ENCODE data around the gene TCEAL4. TPM values are rescaled to one million over a fixed set of nuclear protein-coding genes. Genes with fewer than 3 reads are reported as not detected.

The TCEAL4 gene
- total and polyA plus RNA-seq, 2 of the 13 experiments (the other 11 are each of a cell fraction or from before 2014, with no cell fraction given), result 12.6 to 31.0 TPM

DNA sequence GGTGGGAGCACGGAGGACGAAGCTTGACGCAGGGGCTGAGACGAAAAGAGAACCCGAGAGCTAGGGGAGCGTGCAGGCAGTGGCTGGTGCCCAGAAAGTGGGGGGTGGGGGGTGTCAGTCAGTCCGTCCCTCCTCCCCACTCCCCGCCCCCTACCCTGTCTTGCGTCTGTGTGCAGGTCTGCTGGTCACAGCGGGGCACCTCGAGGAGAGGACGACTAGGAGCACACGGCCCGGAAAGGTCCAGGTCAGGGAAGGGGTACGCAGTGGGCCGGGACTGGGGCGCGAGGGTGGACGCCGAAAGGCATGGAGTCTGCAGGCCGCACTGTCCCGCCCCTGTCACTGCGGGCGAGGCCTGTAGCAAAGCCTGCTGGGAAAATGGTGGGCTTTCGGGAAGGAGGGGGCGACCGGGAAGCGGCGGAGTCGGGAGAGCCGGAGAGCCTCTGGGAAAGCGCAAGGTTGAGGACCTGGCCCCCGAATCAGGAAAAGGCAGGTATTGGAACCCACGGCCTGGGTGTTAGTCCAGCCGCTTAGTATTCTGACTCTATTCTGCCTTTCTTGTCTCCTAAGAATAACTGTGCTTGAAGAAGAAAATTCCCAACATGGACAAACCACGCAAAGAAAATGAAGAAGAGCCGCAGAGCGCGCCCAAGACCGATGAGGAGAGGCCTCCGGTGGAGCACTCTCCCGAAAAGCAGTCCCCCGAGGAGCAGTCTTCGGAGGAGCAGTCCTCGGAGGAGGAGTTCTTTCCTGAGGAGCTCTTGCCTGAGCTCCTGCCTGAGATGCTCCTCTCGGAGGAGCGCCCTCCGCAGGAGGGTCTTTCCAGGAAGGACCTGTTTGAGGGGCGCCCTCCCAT, 44.2 kb downstream of the TCEAL4 start (continued):
- TF ChIP-seq, protein P1, sequence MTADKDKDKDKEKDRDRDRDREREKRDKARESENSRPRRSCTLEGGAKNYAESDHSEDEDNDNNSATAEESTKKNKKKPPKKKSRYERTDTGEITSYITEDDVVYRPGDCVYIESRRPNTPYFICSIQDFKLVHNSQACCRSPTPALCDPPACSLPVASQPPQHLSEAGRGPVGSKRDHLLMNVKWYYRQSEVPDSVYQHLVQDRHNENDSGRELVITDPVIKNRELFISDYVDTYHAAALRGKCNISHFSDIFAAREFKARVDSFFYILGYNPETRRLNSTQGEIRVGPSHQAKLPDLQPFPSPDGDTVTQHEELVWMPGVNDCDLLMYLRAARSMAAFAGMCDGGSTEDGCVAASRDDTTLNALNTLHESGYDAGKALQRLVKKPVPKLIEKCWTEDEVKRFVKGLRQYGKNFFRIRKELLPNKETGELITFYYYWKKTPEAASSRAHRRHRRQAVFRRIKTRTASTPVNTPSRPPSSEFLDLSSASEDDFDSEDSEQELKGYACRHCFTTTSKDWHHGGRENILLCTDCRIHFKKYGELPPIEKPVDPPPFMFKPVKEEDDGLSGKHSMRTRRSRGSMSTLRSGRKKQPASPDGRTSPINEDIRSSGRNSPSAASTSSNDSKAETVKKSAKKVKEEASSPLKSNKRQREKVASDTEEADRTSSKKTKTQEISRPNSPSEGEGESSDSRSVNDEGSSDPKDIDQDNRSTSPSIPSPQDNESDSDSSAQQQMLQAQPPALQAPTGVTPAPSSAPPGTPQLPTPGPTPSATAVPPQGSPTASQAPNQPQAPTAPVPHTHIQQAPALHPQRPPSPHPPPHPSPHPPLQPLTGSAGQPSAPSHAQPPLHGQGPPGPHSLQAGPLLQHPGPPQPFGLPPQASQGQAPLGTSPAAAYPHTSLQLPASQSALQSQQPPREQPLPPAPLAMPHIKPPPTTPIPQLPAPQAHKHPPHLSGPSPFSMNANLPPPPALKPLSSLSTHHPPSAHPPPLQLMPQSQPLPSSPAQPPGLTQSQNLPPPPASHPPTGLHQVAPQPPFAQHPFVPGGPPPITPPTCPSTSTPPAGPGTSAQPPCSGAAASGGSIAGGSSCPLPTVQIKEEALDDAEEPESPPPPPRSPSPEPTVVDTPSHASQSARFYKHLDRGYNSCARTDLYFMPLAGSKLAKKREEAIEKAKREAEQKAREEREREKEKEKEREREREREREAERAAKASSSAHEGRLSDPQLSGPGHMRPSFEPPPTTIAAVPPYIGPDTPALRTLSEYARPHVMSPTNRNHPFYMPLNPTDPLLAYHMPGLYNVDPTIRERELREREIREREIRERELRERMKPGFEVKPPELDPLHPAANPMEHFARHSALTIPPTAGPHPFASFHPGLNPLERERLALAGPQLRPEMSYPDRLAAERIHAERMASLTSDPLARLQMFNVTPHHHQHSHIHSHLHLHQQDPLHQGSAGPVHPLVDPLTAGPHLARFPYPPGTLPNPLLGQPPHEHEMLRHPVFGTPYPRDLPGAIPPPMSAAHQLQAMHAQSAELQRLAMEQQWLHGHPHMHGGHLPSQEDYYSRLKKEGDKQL (CRISPR knock-in tag; IDR thresholded peaks at IDR 0.05; ENCODE audit: low read depth), result no peak
- TF ChIP-seq, protein P2, sequence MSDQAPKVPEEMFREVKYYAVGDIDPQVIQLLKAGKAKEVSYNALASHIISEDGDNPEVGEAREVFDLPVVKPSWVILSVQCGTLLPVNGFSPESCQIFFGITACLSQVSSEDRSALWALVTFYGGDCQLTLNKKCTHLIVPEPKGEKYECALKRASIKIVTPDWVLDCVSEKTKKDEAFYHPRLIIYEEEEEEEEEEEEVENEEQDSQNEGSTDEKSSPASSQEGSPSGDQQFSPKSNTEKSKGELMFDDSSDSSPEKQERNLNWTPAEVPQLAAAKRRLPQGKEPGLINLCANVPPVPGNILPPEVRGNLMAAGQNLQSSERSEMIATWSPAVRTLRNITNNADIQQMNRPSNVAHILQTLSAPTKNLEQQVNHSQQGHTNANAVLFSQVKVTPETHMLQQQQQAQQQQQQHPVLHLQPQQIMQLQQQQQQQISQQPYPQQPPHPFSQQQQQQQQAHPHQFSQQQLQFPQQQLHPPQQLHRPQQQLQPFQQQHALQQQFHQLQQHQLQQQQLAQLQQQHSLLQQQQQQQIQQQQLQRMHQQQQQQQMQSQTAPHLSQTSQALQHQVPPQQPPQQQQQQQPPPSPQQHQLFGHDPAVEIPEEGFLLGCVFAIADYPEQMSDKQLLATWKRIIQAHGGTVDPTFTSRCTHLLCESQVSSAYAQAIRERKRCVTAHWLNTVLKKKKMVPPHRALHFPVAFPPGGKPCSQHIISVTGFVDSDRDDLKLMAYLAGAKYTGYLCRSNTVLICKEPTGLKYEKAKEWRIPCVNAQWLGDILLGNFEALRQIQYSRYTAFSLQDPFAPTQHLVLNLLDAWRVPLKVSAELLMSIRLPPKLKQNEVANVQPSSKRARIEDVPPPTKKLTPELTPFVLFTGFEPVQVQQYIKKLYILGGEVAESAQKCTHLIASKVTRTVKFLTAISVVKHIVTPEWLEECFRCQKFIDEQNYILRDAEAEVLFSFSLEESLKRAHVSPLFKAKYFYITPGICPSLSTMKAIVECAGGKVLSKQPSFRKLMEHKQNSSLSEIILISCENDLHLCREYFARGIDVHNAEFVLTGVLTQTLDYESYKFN (CRISPR knock-in tag; conservative IDR thresholded peaks at IDR 0.05), result no peak
- TF ChIP-seq TEAD2 (CRISPR knock-in tag; IDR thresholded peaks at IDR 0.05), result no peak
- no peak for TF ChIP-seq ZNF569 (CRISPR knock-in tag; IDR thresholded peaks at IDR 0.05; ENCODE audit: borderline replicate concordance)
- no peak for TF ChIP-seq NFKBIZ (CRISPR knock-in tag; IDR thresholded peaks at IDR 0.05)
- TF ChIP-seq SAP130 (CRISPR knock-in tag; IDR thresholded peaks at IDR 0.05; ENCODE audit: low read depth), result peak; percentile 59
- TF ChIP-seq SYNCRIP (IDR thresholded peaks at IDR 0.05; ENCODE audit: insufficient read depth, low read depth, low read length), result no peak
- TF ChIP-seq HIVEP1 (CRISPR knock-in tag; IDR thresholded peaks at IDR 0.05), result no peak
- TF ChIP-seq ZNF124 (CRISPR knock-in tag; IDR thresholded peaks at IDR 0.05), result no peak
- no peak for TF ChIP-seq MIER3 (CRISPR knock-in tag; IDR thresholded peaks at IDR 0.05; ENCODE audit: borderline replicate concordance)
- TF ChIP-seq CCAR2 (optimal IDR thresholded peaks at IDR 0.05; ENCODE audit: low read depth, low read length), result no peak
- no peak for TF ChIP-seq ZNF629 (CRISPR knock-in tag; conservative IDR thresholded peaks at IDR 0.05)
- peak; percentile 41; the same call in 1 of the 2 replicates for TF ChIP-seq PHF20 (CRISPR knock-in tag; IDR thresholded peaks at IDR 0.05)
- no peak for TF ChIP-seq ZNF562 (CRISPR knock-in tag; IDR thresholded peaks at IDR 0.05; ENCODE audit: borderline replicate concordance)
- no peak for TF ChIP-seq ZNF530 (CRISPR knock-in tag; IDR thresholded peaks at IDR 0.05; ENCODE audit: low read depth)
- peak; percentile 38; the same call in 1 of the 2 replicates for TF ChIP-seq MYC (CRISPR knock-in tag; IDR thresholded peaks at IDR 0.05; ENCODE audit: borderline replicate concordance)
- TF ChIP-seq, protein P3, sequence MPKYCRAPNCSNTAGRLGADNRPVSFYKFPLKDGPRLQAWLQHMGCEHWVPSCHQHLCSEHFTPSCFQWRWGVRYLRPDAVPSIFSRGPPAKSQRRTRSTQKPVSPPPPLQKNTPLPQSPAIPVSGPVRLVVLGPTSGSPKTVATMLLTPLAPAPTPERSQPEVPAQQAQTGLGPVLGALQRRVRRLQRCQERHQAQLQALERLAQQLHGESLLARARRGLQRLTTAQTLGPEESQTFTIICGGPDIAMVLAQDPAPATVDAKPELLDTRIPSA (CRISPR knock-in tag; IDR thresholded peaks at IDR 0.05; ENCODE audit: borderline replicate concordance), result no peak
- TF ChIP-seq ARID2 (CRISPR knock-in tag; IDR thresholded peaks at IDR 0.05; ENCODE audit: borderline replicate concordance), result no peak
- no peak for TF ChIP-seq GATAD2A (CRISPR knock-in tag; IDR thresholded peaks at IDR 0.05)
- TF ChIP-seq ZNF563 (CRISPR knock-in tag; IDR thresholded peaks at IDR 0.05), result 0 out of 2 replicates have a peak, but pooled peaks have one; percentile 23
- no peak for TF ChIP-seq ZNF12 (CRISPR knock-in tag; IDR thresholded peaks at IDR 0.05)

All from HepG2 (cell line).